Measurements from ENCODE around the gene SNX3. TPM values are rescaled to one million over a fixed set of nuclear protein-coding genes. Genes with fewer than 3 reads are reported as not detected.

SNX3 gene
- total RNA-seq, 1 experiment from 2014 or later: 80.7 TPM

DNA sequence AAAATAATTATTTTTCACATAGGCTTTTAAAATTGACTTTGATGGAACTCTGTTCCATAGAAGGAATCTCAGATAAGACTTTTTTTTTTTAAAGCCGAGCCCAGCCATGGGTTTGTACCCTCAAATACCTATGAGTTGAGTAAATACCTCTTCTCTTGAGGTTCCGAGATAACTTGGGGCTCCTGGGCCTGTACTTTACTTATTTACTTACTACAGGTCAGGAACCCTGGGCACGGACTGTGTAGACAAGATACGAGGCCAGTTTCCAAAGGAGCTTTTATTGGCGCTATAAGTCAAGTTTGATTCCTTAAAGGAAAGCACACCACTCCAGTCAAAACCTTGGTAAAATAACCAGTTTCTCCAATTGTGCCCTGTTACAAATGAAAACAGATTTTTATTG lies 41.5 kb upstream of the SNX3 start:
- H3K23me2 ChIP-seq (ENCODE audit: insufficient read length, low read depth, low read length, poor library complexity, severe bottlenecking): no peaks in the 10 kb centered on the region
- no peak overlapping the region for H3T11ph ChIP-seq (ENCODE audit: low read length)
- peaks cover 0 to 15% of the 10 kb centered on the region in 2 experiments; a peak in 2 of 4 replicates for H3K4me1 Mint-ChIP-seq

More for the DNA sequence above, 41.5 kb upstream of the SNX3 start:
- no peak for DNase-seq
- Histone ChIP-seq H3K4ac (ENCODE audit: low read depth, low read length) (no peak overlapping the region), H3K9ac (ENCODE audit: extremely low read depth, insufficient read length, low read length) (no peak overlapping the region), H3K79me1 (ENCODE audit: insufficient read depth, low read depth, low read length, poor library complexity, severe bottlenecking) (no peaks in the 10 kb centered on the region), H3K4me1 (ENCODE audit: insufficient read depth, low read length) (no peaks in the 10 kb centered on the region), H3K79me2 (ENCODE audit: insufficient read depth, low read length) (no peaks in the 10 kb centered on the region), H2BK12ac (ENCODE audit: insufficient read length, low read depth, low read length) (no peak overlapping the region), H4K20me1 (ENCODE audit: control insufficient read depth, insufficient read depth, insufficient read length) (no peaks in the 10 kb centered on the region), H3K56ac (ENCODE audit: insufficient read length, low read depth, low read length) (no peak overlapping the region), H3K9me3 (ENCODE audit: control insufficient read depth, low read depth, low read length) (no peaks in the 10 kb centered on the region), H3K27me3 (ENCODE audit: insufficient read depth, low read length) (no peaks in the 10 kb centered on the region), H2BK5ac (ENCODE audit: insufficient read length, low read length) (no peak overlapping the region), H2BK120ac (ENCODE audit: low read depth, low read length, poor library complexity, severe bottlenecking) (no peak overlapping the region), H3K18ac (ENCODE audit: insufficient read length, low read depth, low read length) (no peak overlapping the region), H3K27ac (ENCODE audit: insufficient read length, low read depth, low read length) (no peak overlapping the region), H4K8ac (replicated peaks; ENCODE audit: insufficient read length, low read depth, low read length) (no peak overlapping the region), H2BK15ac (ENCODE audit: low read depth, low read length) (no peak overlapping the region), H2BK20ac (ENCODE audit: low read depth, low read length, poor library complexity, severe bottlenecking) (no peak overlapping the region), H3K4me2 (ENCODE audit: insufficient read depth, insufficient read length, low read length) (no peak overlapping the region), H3K14ac (ENCODE audit: insufficient read depth, low read length) (no peak overlapping the region), H2AFZ (ENCODE audit: low read length) (no peak overlapping the region), H4K5ac (ENCODE audit: insufficient read length, low read depth, low read length) (no peak overlapping the region), H4K91ac (ENCODE audit: insufficient read length, low read depth, low read length) (no peak overlapping the region), H3K23ac (ENCODE audit: insufficient read length, low read depth, low read length) (no peak overlapping the region), H2AK5ac (ENCODE audit: insufficient read length, low read length) (no peak overlapping the region)
- no peak overlapping the region for H3K27ac Mint-ChIP-seq
- no peak overlapping the region for H3K4me3 Mint-ChIP-seq
- WGBS (ENCODE audit: extremely low coverage, insufficient read length, low lambda C conversion rate): no CpG with 5 or more reads among the region's 5 CpGs
- peaks cover 5 to 13% (median 5%) of the 10 kb centered on the region in 3 experiments; a peak in 3 of 7 replicates for H3K36me3 Mint-ChIP-seq (ENCODE audit: insufficient read depth in 1 of 3, low read depth in 3 of 3)
- H3K27me3 Mint-ChIP-seq (ENCODE audit: low read depth): no peaks in the 10 kb centered on the region
- peaks cover 0 to 2% of the 10 kb centered on the region in 2 experiments; a peak in 1 of 5 replicates for H3K9me3 Mint-ChIP-seq
- TF ChIP-seq, protein P1, sequence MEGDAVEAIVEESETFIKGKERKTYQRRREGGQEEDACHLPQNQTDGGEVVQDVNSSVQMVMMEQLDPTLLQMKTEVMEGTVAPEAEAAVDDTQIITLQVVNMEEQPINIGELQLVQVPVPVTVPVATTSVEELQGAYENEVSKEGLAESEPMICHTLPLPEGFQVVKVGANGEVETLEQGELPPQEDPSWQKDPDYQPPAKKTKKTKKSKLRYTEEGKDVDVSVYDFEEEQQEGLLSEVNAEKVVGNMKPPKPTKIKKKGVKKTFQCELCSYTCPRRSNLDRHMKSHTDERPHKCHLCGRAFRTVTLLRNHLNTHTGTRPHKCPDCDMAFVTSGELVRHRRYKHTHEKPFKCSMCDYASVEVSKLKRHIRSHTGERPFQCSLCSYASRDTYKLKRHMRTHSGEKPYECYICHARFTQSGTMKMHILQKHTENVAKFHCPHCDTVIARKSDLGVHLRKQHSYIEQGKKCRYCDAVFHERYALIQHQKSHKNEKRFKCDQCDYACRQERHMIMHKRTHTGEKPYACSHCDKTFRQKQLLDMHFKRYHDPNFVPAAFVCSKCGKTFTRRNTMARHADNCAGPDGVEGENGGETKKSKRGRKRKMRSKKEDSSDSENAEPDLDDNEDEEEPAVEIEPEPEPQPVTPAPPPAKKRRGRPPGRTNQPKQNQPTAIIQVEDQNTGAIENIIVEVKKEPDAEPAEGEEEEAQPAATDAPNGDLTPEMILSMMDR (conservative IDR thresholded peaks at IDR 0.05): no peak

All from H9 (cell line).